Neural cell (in vitro differentiated cells): Measurements from ENCODE around the gene AK5.

ENCODE experiments used
- POLR2AphosphoS5 ChIP-seq: IDR thresholded peaks from 2 replicates; pipeline ENCODE4 v1.6.1; 2012
- TF ChIP-seq, protein P1 (sequence below): IDR thresholded peaks from 2 replicates; pipeline ENCODE4 v1.6.1; 2012; ENCODE audit warnings: borderline replicate concordance
- TF ChIP-seq, protein P2 (sequence below): fragments of 450-650 bp; IDR thresholded peaks from 2 replicates; pipeline ENCODE4 v1.5.1; 2014; ENCODE audit warnings: antibody characterized with exemption, mild to moderate bottlenecking, moderate library complexity; ENCODE audit not compliant: poor library complexity, severe bottlenecking

DNA sequence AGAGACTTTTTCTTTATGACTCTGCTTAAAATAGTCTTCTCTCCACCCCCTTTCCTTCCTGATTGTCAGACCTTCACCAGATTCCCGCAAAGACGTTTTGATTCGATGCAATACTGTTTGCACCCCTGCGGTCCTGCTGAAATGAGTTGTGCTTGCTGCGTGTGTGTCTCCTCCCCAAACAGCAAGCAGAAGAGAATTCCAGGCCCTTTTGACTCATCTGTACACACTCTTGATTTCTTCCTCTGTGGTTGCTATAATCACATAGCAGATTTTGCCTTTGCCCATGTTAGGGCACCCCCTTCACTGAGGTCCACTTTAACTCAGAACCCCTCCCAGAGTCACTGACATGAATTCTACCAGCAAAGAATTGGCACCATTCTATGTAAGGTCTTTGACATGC is 264.2 kb downstream of the AK5 start:
- TF ChIP-seq, protein P1, sequence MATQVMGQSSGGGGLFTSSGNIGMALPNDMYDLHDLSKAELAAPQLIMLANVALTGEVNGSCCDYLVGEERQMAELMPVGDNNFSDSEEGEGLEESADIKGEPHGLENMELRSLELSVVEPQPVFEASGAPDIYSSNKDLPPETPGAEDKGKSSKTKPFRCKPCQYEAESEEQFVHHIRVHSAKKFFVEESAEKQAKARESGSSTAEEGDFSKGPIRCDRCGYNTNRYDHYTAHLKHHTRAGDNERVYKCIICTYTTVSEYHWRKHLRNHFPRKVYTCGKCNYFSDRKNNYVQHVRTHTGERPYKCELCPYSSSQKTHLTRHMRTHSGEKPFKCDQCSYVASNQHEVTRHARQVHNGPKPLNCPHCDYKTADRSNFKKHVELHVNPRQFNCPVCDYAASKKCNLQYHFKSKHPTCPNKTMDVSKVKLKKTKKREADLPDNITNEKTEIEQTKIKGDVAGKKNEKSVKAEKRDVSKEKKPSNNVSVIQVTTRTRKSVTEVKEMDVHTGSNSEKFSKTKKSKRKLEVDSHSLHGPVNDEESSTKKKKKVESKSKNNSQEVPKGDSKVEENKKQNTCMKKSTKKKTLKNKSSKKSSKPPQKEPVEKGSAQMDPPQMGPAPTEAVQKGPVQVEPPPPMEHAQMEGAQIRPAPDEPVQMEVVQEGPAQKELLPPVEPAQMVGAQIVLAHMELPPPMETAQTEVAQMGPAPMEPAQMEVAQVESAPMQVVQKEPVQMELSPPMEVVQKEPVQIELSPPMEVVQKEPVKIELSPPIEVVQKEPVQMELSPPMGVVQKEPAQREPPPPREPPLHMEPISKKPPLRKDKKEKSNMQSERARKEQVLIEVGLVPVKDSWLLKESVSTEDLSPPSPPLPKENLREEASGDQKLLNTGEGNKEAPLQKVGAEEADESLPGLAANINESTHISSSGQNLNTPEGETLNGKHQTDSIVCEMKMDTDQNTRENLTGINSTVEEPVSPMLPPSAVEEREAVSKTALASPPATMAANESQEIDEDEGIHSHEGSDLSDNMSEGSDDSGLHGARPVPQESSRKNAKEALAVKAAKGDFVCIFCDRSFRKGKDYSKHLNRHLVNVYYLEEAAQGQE = no peak
- TF ChIP-seq, protein P2, sequence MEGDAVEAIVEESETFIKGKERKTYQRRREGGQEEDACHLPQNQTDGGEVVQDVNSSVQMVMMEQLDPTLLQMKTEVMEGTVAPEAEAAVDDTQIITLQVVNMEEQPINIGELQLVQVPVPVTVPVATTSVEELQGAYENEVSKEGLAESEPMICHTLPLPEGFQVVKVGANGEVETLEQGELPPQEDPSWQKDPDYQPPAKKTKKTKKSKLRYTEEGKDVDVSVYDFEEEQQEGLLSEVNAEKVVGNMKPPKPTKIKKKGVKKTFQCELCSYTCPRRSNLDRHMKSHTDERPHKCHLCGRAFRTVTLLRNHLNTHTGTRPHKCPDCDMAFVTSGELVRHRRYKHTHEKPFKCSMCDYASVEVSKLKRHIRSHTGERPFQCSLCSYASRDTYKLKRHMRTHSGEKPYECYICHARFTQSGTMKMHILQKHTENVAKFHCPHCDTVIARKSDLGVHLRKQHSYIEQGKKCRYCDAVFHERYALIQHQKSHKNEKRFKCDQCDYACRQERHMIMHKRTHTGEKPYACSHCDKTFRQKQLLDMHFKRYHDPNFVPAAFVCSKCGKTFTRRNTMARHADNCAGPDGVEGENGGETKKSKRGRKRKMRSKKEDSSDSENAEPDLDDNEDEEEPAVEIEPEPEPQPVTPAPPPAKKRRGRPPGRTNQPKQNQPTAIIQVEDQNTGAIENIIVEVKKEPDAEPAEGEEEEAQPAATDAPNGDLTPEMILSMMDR = no peak
- no peak for TF ChIP-seq POLR2AphosphoS5
